NB4 (cell line): ENCODE results near the gene HNMT.

Experiments used
- CTCF ChIP-seq: IDR thresholded peaks from one replicate; pipeline ENCODE4 v1.5.1; 2012; ENCODE audit warnings: low read depth, low read length
- POLR2A ChIP-seq: IDR thresholded peaks from 2 replicates; pipeline ENCODE4 v1.6.1; 2011; ENCODE audit warnings: mild to moderate bottlenecking; ENCODE audit not compliant: insufficient read length; ENCODE audit errors: extremely low read depth
- TF ChIP-seq, protein P1 (sequence below): IDR thresholded peaks from 2 replicates; pipeline ENCODE4 v1.6.1; 2011; ENCODE audit warnings: low read depth, low read length

DNA sequence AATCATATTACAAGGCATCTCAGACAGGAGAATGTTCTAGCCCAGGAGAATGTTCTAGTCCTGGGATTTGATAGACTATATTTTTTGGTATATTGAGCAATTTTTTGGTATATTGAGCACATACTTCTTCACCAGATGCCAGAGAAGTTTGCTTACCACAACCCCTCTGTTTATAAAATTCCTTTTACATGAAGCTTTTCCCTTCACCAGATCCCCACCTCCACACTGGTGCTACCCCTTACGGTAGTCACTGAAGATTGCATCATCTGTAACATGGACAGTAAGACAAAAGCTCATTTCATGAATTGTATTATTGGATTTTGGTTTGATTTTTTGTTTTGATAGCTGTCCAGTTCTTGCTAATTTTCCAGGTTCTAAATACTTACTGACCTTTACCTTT lies 7.2 kb upstream of the HNMT start:
- TF ChIP-seq CTCF (no peak), POLR2A (no peak)
- TF ChIP-seq, protein P1, sequence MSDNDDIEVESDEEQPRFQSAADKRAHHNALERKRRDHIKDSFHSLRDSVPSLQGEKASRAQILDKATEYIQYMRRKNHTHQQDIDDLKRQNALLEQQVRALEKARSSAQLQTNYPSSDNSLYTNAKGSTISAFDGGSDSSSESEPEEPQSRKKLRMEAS: no peak
